HepG2 (cell line): ENCODE data around the gene ZNF148.

ENCODE experiments used
- CENPBD1 ChIP-seq: sonication (generic); formaldehyde crosslinking; IDR thresholded peaks from 2 replicates; pipeline ENCODE4 v1.8.0; 2022; ENCODE audit warnings: missing genetic modification reagents, low read depth, mild to moderate bottlenecking, borderline replicate concordance
- GRHL1 ChIP-seq: sonication (generic); formaldehyde crosslinking; conservative IDR thresholded peaks from 2 replicates; pipeline ENCODE4 v1.8.0; 2022; ENCODE audit warnings: missing genetic modification reagents
- KDM1A ChIP-seq: IDR thresholded peaks from 2 replicates; pipeline ENCODE4 v1.6.1; 2016; ENCODE audit warnings: missing compliant biosample characterization
- PBX3 ChIP-seq: sonication (generic); formaldehyde crosslinking; IDR thresholded peaks from 2 replicates; pipeline ENCODE4 v1.8.1; 2023; ENCODE audit warnings: missing genetic modification reagents, inconsistent platforms, borderline replicate concordance
- RAD21 ChIP-seq: fragments of 450-650 bp; formaldehyde crosslinking; IDR thresholded peaks from 2 replicates; pipeline ENCODE4 v1.5.0; 2020; ENCODE audit warnings: mild to moderate bottlenecking
- SMAD3 ChIP-seq: sonication (generic); formaldehyde crosslinking; IDR thresholded peaks from 2 replicates; pipeline ENCODE4 v1.4.0; 2020; ENCODE audit warnings: missing genetic modification reagents
- ZNF543 ChIP-seq: sonication (generic); formaldehyde crosslinking; IDR thresholded peaks from 2 replicates; pipeline ENCODE4 v1.4.0; 2020; ENCODE audit warnings: mild to moderate bottlenecking, missing genetic modification reagents
- ZNF557 ChIP-seq: sonication (generic); formaldehyde crosslinking; IDR thresholded peaks from 2 replicates; pipeline ENCODE4 v1.4.0; 2020; ENCODE audit warnings: missing genetic modification reagents

- TF ChIP-seq ZNF543 (CRISPR knock-in tag) (no peak), ZNF557 (no peak), CENPBD1 (CRISPR knock-in tag) (no peak), KDM1A (CRISPR knock-in tag) (no peak), GRHL1 (CRISPR knock-in tag) (no peak), SMAD3 (CRISPR knock-in tag) (no peak), PBX3 (no peak), RAD21 (no peak)
Observed at GRCh38 chr3:125378762-125379161, 3.6 kb upstream of the ZNF148 start.
